B cell (primary cell): ENCODE measurements around the gene MARVELD1. TPM values are rescaled to one million over a fixed set of nuclear protein-coding genes. Genes with fewer than 3 reads are reported as not detected.

Experiments
- ATAC-seq: fragments of 200-7000 bp; cut with Tn5 transposase; one replicate; pipeline ENCODE4 v1.10.0; 2021; ENCODE audit warnings: low read depth, mild to moderate bottlenecking, moderate number of reproducible peaks, moderate library complexity
- CTCF ChIA-PET: fragments of 350-600 bp; sonication (Branson Sonifier 250); formaldehyde crosslinking; loops from one replicate; lab custom pipeline; 2021; ENCODE audit warnings: antibody characterized with exemption, inconsistent platforms; lab: Charles Lee
- POLR2A ChIA-PET: fragments of 350-600 bp; sonication (Branson Sonifier 250); formaldehyde crosslinking; loops from one replicate; lab custom pipeline; 2021; ENCODE audit warnings: antibody characterized with exemption; lab: Charles Lee
- DNase-seq: peaks from one replicate; pipeline ENCODE4 v3.0.0; 2013
- H2AFZ ChIP-seq: 2 replicates; pipeline ENCODE4 v1.6.1; 2012; ENCODE audit warnings: mild to moderate bottlenecking, low read depth, low read length; ENCODE audit not compliant: insufficient read depth, poor library complexity, severe bottlenecking
- H3K27ac ChIP-seq, 2 donors: 1 replicate in 1 of 2; 2 replicates in 1 of 2; pipeline ENCODE4 v1.5.1; 2012 to 2013; ENCODE audit warnings: low read length in 2 of 2, mild to moderate bottlenecking in 2 of 2, moderate library complexity in 1 of 2
- H3K27me3 ChIP-seq, 4 experiments: fragments of 200-600 bp in 1 of 4; sonication (generic) in 1 of 4; replicated peaks in 1 of 4; 1 replicate in 2 of 4; 2 replicates in 2 of 4; pipeline versions ENCODE4 v1.6.1 to v1.7.0; 2013 to 2016; ENCODE audit warnings: low read length in 3 of 4, mild to moderate bottlenecking in 2 of 4, mixed read lengths in 1 of 4, moderate library complexity in 1 of 4; ENCODE audit not compliant: insufficient read depth in 4 of 4, control insufficient read depth in 3 of 4; ENCODE audit errors: control extremely low read depth in 1 of 4
- H3K36me3 ChIP-seq, 2 experiments: replicated peaks in 1 of 2; 1 replicate in 1 of 2; 2 replicates in 1 of 2; pipeline versions ENCODE4 v1.6.1 to v1.7.1; 2013; ENCODE audit warnings: low read length in 1 of 2; ENCODE audit not compliant: insufficient read depth in 2 of 2, control insufficient read depth in 1 of 2; ENCODE audit errors: control extremely low read depth in 1 of 2, extremely low read depth in 1 of 2
- H3K4me1 ChIP-seq, 2 donors: fragments of 200-600 bp in 1 of 2; sonication (generic) in 1 of 2; 1 replicate in 1 of 2; 2 replicates in 1 of 2; pipeline versions ENCODE4 v1.5.1 to v1.6.1; 2013 to 2017; ENCODE audit warnings: low read length in 2 of 2; ENCODE audit not compliant: control insufficient read depth in 2 of 2, insufficient read depth in 2 of 2
- H3K4me2 ChIP-seq: replicated peaks from 2 replicates; pipeline ENCODE3; 2012; ENCODE audit warnings: mild to moderate bottlenecking, low read depth, low read length; ENCODE audit not compliant: poor library complexity, severe bottlenecking
- H3K4me3 ChIP-seq, 5 experiments: fragments of 200-600 bp in 1 of 5; sonication (generic) in 1 of 5; 1 replicate in 3 of 5; 2 replicates in 2 of 5; pipeline versions ENCODE4 v1.5.1 to v1.7.0; 2011 to 2016; ENCODE audit warnings: low read length in 4 of 5, mild to moderate bottlenecking in 4 of 5, low read depth in 2 of 5, control low read depth in 1 of 5, moderate library complexity in 1 of 5; ENCODE audit not compliant: insufficient read depth in 1 of 5; ENCODE audit errors: control extremely low read depth in 1 of 5, extremely low read depth in 1 of 5
- H3K79me2 ChIP-seq: fragments of 200-600 bp; sonication (generic); one replicate; pipeline ENCODE4 v1.6.0; 2016; ENCODE audit warnings: low read length; ENCODE audit not compliant: control insufficient read depth, insufficient read depth
- H3K9ac ChIP-seq: fragments of 200-600 bp; sonication (generic); 2 replicates; pipeline ENCODE4 v1.6.1; 2017; ENCODE audit warnings: mild to moderate bottlenecking, low read length, moderate library complexity
- H3K9me3 ChIP-seq, 3 donors: one replicate each; pipeline versions ENCODE4 v1.6.1 to v1.7.1; 2013; ENCODE audit warnings: low read length in 2 of 3; ENCODE audit not compliant: control insufficient read depth in 2 of 3, insufficient read depth in 1 of 3; ENCODE audit errors: control extremely low read depth in 1 of 3
- H4K20me1 ChIP-seq: 2 replicates; pipeline ENCODE4 v1.6.0; 2012; ENCODE audit warnings: mild to moderate bottlenecking, low read length; ENCODE audit not compliant: insufficient read depth, control insufficient read depth, poor library complexity, severe bottlenecking
- H3K27ac Mint-ChIP-seq: one replicate; pipeline ENCODE4 v1.8.0; 2021; ENCODE audit warnings: mixed read lengths
- H3K27me3 Mint-ChIP-seq: one replicate; pipeline ENCODE4 v1.8.0; 2021; ENCODE audit warnings: mixed read lengths
- H3K4me1 Mint-ChIP-seq: one replicate; pipeline ENCODE4 v1.8.0; 2021; ENCODE audit warnings: mixed read lengths
- H3K4me3 Mint-ChIP-seq: one replicate; pipeline ENCODE4 v1.8.0; 2021; ENCODE audit warnings: mixed read lengths
- H3K9me3 Mint-ChIP-seq: one replicate; pipeline ENCODE4 v1.8.0; 2022; ENCODE audit warnings: mixed read lengths; ENCODE audit not compliant: insufficient read depth
- CTCF ChIP-seq: fragments of 200-600 bp; IDR thresholded peaks from one replicate; pipeline ENCODE4 v1.8.0; 2022; ENCODE audit warnings: antibody characterized with exemption, mild to moderate bottlenecking
- EZH2 ChIP-seq: IDR thresholded peaks from 2 replicates; pipeline ENCODE4 v1.6.1; 2012; ENCODE audit warnings: borderline replicate concordance, low read depth, mild to moderate bottlenecking, moderate library complexity, low read length; ENCODE audit not compliant: insufficient read depth, poor library complexity, severe bottlenecking
- WGBS: methylation state at CpG from one replicate; pipeline ENCODE4 v1.1.5; 2013; ENCODE audit warnings: missing lambda C conversion rate; ENCODE audit not compliant: insufficient coverage; 5-methylcytosine and 5-hydroxymethylcytosine counted together
- intact Hi-C: fragments of 100-400 bp; cut with micrococcal nuclease; formaldehyde crosslinking; loops from one replicate; pipeline ENCODE4 v1.10.0; 2022
- polyA plus RNA-seq: library from polyadenylated mRNA; depleted of rRNA; stranded (reverse); fragments of >200 nt; gene quantifications from 2 replicates; pipeline ENCODE4 v1.2.3, GENCODE V29; 2012
- total RNA-seq, 2 donors: library from RNA; stranded (reverse); fragments of 120-200 nt in 1 of 2; gene quantifications; 1 replicate in 1 of 2; 2 replicates in 1 of 2; pipeline versions ENCODE4 v1.2.3 to v1.2.4, GENCODE V29; 2013 to 2022

The MARVELD1 gene
- total and polyA plus RNA-seq, 2 donors (not counting 1 experiment from before 2014, with no cell fraction given) = 0.45 to 0.54 TPM

- no peak overlapping the region for H2AFZ ChIP-seq
- no peaks in the 10 kb centered on the region for H3K79me2 ChIP-seq
- H3K4me1 Mint-ChIP-seq = no peaks in the 10 kb centered on the region
- H4K20me1 ChIP-seq = no peaks in the 10 kb centered on the region
- no peaks in the 10 kb centered on the region for H3K4me1 ChIP-seq
- ATAC-seq (no peak), DNase-seq (no peak)
- no peak overlapping the region for H3K9ac ChIP-seq
- no peak for TF ChIP-seq EZH2
- TF ChIP-seq CTCF = no peak
- H3K27me3 ChIP-seq = peaks cover 0 to 20% (median 6%) of the 10 kb centered on the region in 4 experiments
- no peak overlapping the region for H3K4me3 ChIP-seq
- no peak overlapping the region for H3K4me3 Mint-ChIP-seq
- no peak overlapping the region for H3K4me2 ChIP-seq
- no peaks in the 10 kb centered on the region for H3K9me3 ChIP-seq
- no peak overlapping the region for H3K27ac Mint-ChIP-seq
- no peak overlapping the region for H3K27ac ChIP-seq
- no peaks in the 10 kb centered on the region for H3K36me3 ChIP-seq
- H3K27me3 Mint-ChIP-seq = peaks cover 21% of the 10 kb centered on the region
- intact Hi-C loops = no loop called here
- POLR2A ChIA-PET = no interaction called here
- no peaks in the 10 kb centered on the region for H3K9me3 Mint-ChIP-seq
- 50% methylated on average over 1 of the region's 1 CpG for WGBS
- CTCF ChIA-PET = interaction anchor here (0.7 to 6.2 kb wide), 9 partner anchors 9 to 252 kb away, joined by 3 to 117 read pairs (median 3); partner anchors contain the start of genes MARVELD1 and ZFYVE27
Observed at GRCh38 chr10:97704341-97704740, 9.2 kb upstream of the MARVELD1 start.

- Mint-ChIP-seq H3K4me3 (no peak overlapping the region), H3K4me1 (no peaks in the 10 kb centered on the region), H3K9me3 (no peaks in the 10 kb centered on the region), H3K27me3 (peaks cover 28% of the 10 kb centered on the region), H3K27ac (no peak overlapping the region)
- Histone ChIP-seq H3K27ac (no peak overlapping the region), H3K4me1 (no peaks in the 10 kb centered on the region), H2AFZ (no peak overlapping the region), H3K9me3 (no peaks in the 10 kb centered on the region), H4K20me1 (no peaks in the 10 kb centered on the region), H3K27me3 (peaks cover 0 to 28% (median 11%) of the 10 kb centered on the region in 4 experiments), H3K79me2 (no peaks in the 10 kb centered on the region), H3K9ac (no peak overlapping the region), H3K4me3 (no peak overlapping the region), H3K36me3 (no peaks in the 10 kb centered on the region), H3K4me2 (no peak overlapping the region)
- ChIA-PET POLR2A (no interaction called here), CTCF (interaction anchor here (0.7 to 6.2 kb wide), 7 partner anchors 8 to 28 kb away, joined by 3 to 117 read pairs (median 3); partner anchors contain the start of genes MARVELD1 and ZFYVE27)
- 79% methylated on average over 2 of the region's 3 CpGs for WGBS
- intact Hi-C loops = no loop called here
- TF ChIP-seq CTCF (no peak), EZH2 (no peak)
- ATAC-seq (no peak), DNase-seq (no peak)
Observed at GRCh38 chr10:97705006-97705670, 8.4 kb upstream of the MARVELD1 start.
